ENCODE data around the gene CCT2. TPM values are rescaled to one million over a fixed set of nuclear protein-coding genes. Genes with fewer than 3 reads are reported as not detected.

CCT2 gene
- total and polyA plus RNA-seq, 2 donors (not counting 1 experiment from before 2014, with no cell fraction given) = 58.2 to 125 TPM

DNA sequence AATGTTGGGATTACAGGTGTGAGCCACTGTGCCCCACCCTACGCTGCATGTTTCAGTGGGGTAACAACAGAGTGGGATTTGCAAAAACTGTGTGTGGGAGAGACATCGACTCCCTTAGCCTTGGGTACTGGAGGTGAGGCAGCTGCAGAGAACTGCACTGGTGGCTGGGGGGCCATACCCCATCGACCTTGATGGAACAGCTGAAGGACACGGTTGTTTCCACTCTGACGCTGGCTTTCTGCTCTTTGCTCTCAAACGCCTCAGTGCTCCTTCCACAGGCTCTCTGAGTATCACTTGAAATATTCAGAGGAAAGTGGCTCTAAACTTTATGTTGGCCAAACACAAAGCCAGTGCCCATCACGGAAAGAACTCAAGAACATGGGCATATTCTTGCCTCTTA lies 56.3 kb downstream of the CCT2 start:
- H3K9me3 Mint-ChIP-seq (ENCODE audit: insufficient read depth) = no peaks in the 10 kb centered on the region
- Histone ChIP-seq H3K79me2 (ENCODE audit: control insufficient read depth, insufficient read depth, low read length) (no peaks in the 10 kb centered on the region), H3K9me3 (ENCODE audit: control extremely low read depth in 1 of 3, control insufficient read depth in 2 of 3, insufficient read depth in 1 of 3, low read length in 2 of 3) (no peaks in the 10 kb centered on the region), H2AFZ (ENCODE audit: insufficient read depth, low read depth, low read length, poor library complexity, severe bottlenecking) (no peak overlapping the region), H3K27me3 (replicated peaks in 1 of 4; ENCODE audit: control extremely low read depth in 1 of 4, control insufficient read depth in 3 of 4, insufficient read depth in 4 of 4, low read length in 3 of 4) (no peaks in the 10 kb centered on the region), H3K36me3 (replicated peaks in 1 of 2; ENCODE audit: control extremely low read depth in 1 of 2, control insufficient read depth in 1 of 2, extremely low read depth in 1 of 2, insufficient read depth in 2 of 2, low read length in 1 of 2) (no peaks in the 10 kb centered on the region), H3K4me3 (ENCODE audit: control extremely low read depth in 1 of 5, extremely low read depth in 1 of 5, insufficient read depth in 1 of 5, low read depth in 2 of 5, low read length in 4 of 5) (no peak overlapping the region), H3K9ac (ENCODE audit: low read length) (no peak overlapping the region), H3K4me1 (ENCODE audit: control insufficient read depth in 2 of 2, insufficient read depth in 2 of 2, low read length in 2 of 2) (no peaks in the 10 kb centered on the region), H4K20me1 (ENCODE audit: control insufficient read depth, insufficient read depth, low read length, poor library complexity, severe bottlenecking) (no peaks in the 10 kb centered on the region), H3K4me2 (replicated peaks; ENCODE audit: low read depth, low read length, poor library complexity, severe bottlenecking) (no peak overlapping the region), H3K27ac (ENCODE audit: low read length in 2 of 2) (no peak overlapping the region)
- TF ChIP-seq, protein P1, sequence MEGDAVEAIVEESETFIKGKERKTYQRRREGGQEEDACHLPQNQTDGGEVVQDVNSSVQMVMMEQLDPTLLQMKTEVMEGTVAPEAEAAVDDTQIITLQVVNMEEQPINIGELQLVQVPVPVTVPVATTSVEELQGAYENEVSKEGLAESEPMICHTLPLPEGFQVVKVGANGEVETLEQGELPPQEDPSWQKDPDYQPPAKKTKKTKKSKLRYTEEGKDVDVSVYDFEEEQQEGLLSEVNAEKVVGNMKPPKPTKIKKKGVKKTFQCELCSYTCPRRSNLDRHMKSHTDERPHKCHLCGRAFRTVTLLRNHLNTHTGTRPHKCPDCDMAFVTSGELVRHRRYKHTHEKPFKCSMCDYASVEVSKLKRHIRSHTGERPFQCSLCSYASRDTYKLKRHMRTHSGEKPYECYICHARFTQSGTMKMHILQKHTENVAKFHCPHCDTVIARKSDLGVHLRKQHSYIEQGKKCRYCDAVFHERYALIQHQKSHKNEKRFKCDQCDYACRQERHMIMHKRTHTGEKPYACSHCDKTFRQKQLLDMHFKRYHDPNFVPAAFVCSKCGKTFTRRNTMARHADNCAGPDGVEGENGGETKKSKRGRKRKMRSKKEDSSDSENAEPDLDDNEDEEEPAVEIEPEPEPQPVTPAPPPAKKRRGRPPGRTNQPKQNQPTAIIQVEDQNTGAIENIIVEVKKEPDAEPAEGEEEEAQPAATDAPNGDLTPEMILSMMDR (IDR thresholded peaks at IDR 0.05) = no peak
- TF ChIP-seq EZH2 (IDR thresholded peaks at IDR 0.05; ENCODE audit: borderline replicate concordance, insufficient read depth, low read depth, low read length, poor library complexity, severe bottlenecking) = no peak
- no peaks in the 10 kb centered on the region for H3K27me3 Mint-ChIP-seq
- no peaks in the 10 kb centered on the region for H3K4me1 Mint-ChIP-seq
- DNase-seq (no peak), ATAC-seq (ENCODE audit: low read depth) (no peak)
- H3K4me3 Mint-ChIP-seq = no peak overlapping the region
- ChIA-PET POLR2A (no interaction called here), CTCF (interaction anchor here (3.0 to 4.5 kb wide), 4 partner anchors 10 to 486 kb away, joined by 17 to 56 read pairs (median 27); no protein-coding TSS in a partner anchor)
- WGBS (ENCODE audit: insufficient coverage) = 92% methylated on average over 7 of the region's 7 CpGs
- intact Hi-C loops (cut with micrococcal nuclease) = no loop called here
- no peak overlapping the region for H3K27ac Mint-ChIP-seq

DNA sequence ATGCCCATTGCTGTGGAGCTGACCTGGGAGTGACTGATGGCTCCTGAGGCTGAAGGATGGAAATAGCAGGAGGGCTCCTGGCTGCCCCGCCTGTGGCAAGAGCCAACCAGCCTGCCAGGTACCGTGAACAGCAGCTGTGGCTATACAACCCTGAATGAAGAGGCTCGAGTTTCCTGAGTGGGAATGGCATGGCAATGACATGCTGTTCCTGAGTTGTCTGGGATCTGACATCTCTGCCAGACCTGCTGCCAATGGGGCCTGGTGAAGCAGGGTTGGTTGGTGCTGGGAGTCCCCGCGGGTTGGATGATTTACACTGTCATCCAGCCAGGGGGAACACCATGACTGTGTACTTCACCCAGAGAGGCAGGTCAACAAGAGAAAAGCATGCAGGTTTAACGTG lies 57.3 kb downstream of the CCT2 start:
- no peak overlapping the region for H3K4me2 ChIP-seq (replicated peaks; ENCODE audit: low read depth, low read length, poor library complexity, severe bottlenecking)
- ChIA-PET POLR2A (no interaction called here), CTCF (interaction anchor here (1.5 to 4.5 kb wide), 2 partner anchors 286 to 350 kb away, joined by 5 to 33 read pairs; no protein-coding TSS in a partner anchor)
- H4K20me1 ChIP-seq (ENCODE audit: control insufficient read depth, insufficient read depth, low read length, poor library complexity, severe bottlenecking) = no peaks in the 10 kb centered on the region
- H3K9ac ChIP-seq (ENCODE audit: low read length) = no peak overlapping the region
- Mint-ChIP-seq H3K4me3 (no peak overlapping the region), H3K9me3 (ENCODE audit: insufficient read depth) (no peaks in the 10 kb centered on the region), H3K27ac (no peak overlapping the region), H3K4me1 (no peaks in the 10 kb centered on the region), H3K27me3 (peaks cover 3% of the 10 kb centered on the region)
- no peaks in the 10 kb centered on the region for H3K36me3 ChIP-seq (replicated peaks in 1 of 2; ENCODE audit: control extremely low read depth in 1 of 2, control insufficient read depth in 1 of 2, extremely low read depth in 1 of 2, insufficient read depth in 2 of 2, low read length in 1 of 2)
- H3K9me3 ChIP-seq (ENCODE audit: control extremely low read depth in 1 of 3, control insufficient read depth in 2 of 3, insufficient read depth in 1 of 3, low read length in 2 of 3) = no peaks in the 10 kb centered on the region
- no peak for DNase-seq
- no peaks in the 10 kb centered on the region for H3K79me2 ChIP-seq (ENCODE audit: control insufficient read depth, insufficient read depth, low read length)
- no peaks in the 10 kb centered on the region for H3K27me3 ChIP-seq (replicated peaks in 1 of 4; ENCODE audit: control extremely low read depth in 1 of 4, control insufficient read depth in 3 of 4, insufficient read depth in 4 of 4, low read length in 3 of 4)
- H3K4me3 ChIP-seq (ENCODE audit: control extremely low read depth in 1 of 5, extremely low read depth in 1 of 5, insufficient read depth in 1 of 5, low read depth in 2 of 5, low read length in 4 of 5) = no peak overlapping the region
- no peaks in the 10 kb centered on the region for H3K4me1 ChIP-seq (ENCODE audit: control insufficient read depth in 2 of 2, insufficient read depth in 2 of 2, low read length in 2 of 2)
- ATAC-seq (ENCODE audit: low read depth) = no peak
- H3K27ac ChIP-seq (ENCODE audit: low read length in 2 of 2) = no peak overlapping the region
- 93% methylated on average over 6 of the region's 6 CpGs for WGBS (ENCODE audit: insufficient coverage)
- intact Hi-C loops (cut with micrococcal nuclease) = no loop called here
- H2AFZ ChIP-seq (ENCODE audit: insufficient read depth, low read depth, low read length, poor library complexity, severe bottlenecking) = no peak overlapping the region
- no peak for TF ChIP-seq EZH2 (IDR thresholded peaks at IDR 0.05; ENCODE audit: borderline replicate concordance, insufficient read depth, low read depth, low read length, poor library complexity, severe bottlenecking)
- TF ChIP-seq, protein P1 (IDR thresholded peaks at IDR 0.05) = no peak

Data from B cell (primary cell).